GF-D8 (cell line): Measurements from ENCODE around the gene TSNAXIP1.

Experiments
- DNase-seq: peaks from one replicate; lab custom pipeline; 2025; lab: John Stamatoyannopoulos, UW

Gene TSNAXIP1

GRCh38 chr16:67783353-67783725 lies 23.4 kb upstream of the TSNAXIP1 start:
- no peak for DNase-seq

- no peak for DNase-seq
Observed at GRCh38 chr16:67786491-67786890, 20.2 kb upstream of the TSNAXIP1 start.

GRCh38 chr16:67790071-67790470 lies 16.6 kb upstream of the TSNAXIP1 start:
- DNase-seq = no peak

GRCh38 chr16:67796099-67796718 lies 10.5 kb upstream of the TSNAXIP1 start:
- DNase-seq = no peak

GRCh38 chr16:67800338-67800926 lies 6.3 kb upstream of the TSNAXIP1 start:
- no peak for DNase-seq

GRCh38 chr16:67801241-67801640 lies 5.4 kb upstream of the TSNAXIP1 start:
- DNase-seq = no peak

- no peak for DNase-seq
Observed at GRCh38 chr16:67801883-67802282, 4.8 kb upstream of the TSNAXIP1 start.

- DNase-seq = no peak
Observed at GRCh38 chr16:67803894-67804293, 2.8 kb upstream of the TSNAXIP1 start.

- DNase-seq = no peak
Observed at GRCh38 chr16:67804853-67805542, 1.7 kb upstream of the TSNAXIP1 start.

GRCh38 chr16:67805718-67806427 lies 816 bp upstream of the TSNAXIP1 start:
- DNase-seq = no peak

- DNase-seq = no peak
Observed at GRCh38 chr16:67807148-67807682, 526 bp downstream of the TSNAXIP1 start.

GRCh38 chr16:67811899-67812298 lies 5.2 kb downstream of the TSNAXIP1 start:
- no peak for DNase-seq

GRCh38 chr16:67814567-67814966 lies 7.9 kb downstream of the TSNAXIP1 start:
- DNase-seq = no peak

GRCh38 chr16:67820608-67821259 lies 14.0 kb downstream of the TSNAXIP1 start:
- no peak for DNase-seq

- DNase-seq = no peak
Observed at GRCh38 chr16:67822511-67822910, 15.8 kb downstream of the TSNAXIP1 start.

- DNase-seq = no peak
Observed at GRCh38 chr16:67825119-67825518, 18.4 kb downstream of the TSNAXIP1 start.

GRCh38 chr16:67825906-67826305 lies 19.2 kb downstream of the TSNAXIP1 start:
- DNase-seq = no peak

GRCh38 chr16:67828651-67829050 lies 22.0 kb downstream of the TSNAXIP1 start:
- DNase-seq = no peak

- no peak for DNase-seq
Observed at GRCh38 chr16:67833030-67833414, 26.3 kb downstream of the TSNAXIP1 start.

- peak; percentile 59 for DNase-seq
Observed at GRCh38 chr16:67833415-67834241, 26.9 kb downstream of the TSNAXIP1 start.

- no peak for DNase-seq
Observed at GRCh38 chr16:67834242-67834614, 27.5 kb downstream of the TSNAXIP1 start.
